ENCODE measurements around the gene ZBTB7C.

DNA sequence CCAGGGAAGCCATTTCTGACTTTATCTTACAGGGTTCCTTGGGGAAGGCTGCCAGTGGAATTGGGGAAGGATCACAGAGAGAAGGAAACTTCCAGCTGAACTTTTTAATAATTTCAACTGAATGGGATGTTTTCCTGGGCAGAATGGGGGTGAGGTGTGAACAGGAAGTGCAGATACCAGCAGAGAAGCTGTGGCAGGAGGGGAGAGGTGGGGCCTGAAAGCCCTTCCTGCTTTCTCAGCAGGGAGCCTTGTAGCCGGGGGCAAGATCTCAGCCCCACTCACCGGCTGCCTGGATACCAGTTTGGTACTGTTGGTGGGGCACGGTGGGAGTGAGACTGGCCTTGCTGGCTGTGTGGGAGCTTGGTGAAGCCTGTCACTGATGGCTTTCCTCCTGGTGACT, 170.5 kb downstream of the ZBTB7C start:
- TF ChIP-seq, protein P1, sequence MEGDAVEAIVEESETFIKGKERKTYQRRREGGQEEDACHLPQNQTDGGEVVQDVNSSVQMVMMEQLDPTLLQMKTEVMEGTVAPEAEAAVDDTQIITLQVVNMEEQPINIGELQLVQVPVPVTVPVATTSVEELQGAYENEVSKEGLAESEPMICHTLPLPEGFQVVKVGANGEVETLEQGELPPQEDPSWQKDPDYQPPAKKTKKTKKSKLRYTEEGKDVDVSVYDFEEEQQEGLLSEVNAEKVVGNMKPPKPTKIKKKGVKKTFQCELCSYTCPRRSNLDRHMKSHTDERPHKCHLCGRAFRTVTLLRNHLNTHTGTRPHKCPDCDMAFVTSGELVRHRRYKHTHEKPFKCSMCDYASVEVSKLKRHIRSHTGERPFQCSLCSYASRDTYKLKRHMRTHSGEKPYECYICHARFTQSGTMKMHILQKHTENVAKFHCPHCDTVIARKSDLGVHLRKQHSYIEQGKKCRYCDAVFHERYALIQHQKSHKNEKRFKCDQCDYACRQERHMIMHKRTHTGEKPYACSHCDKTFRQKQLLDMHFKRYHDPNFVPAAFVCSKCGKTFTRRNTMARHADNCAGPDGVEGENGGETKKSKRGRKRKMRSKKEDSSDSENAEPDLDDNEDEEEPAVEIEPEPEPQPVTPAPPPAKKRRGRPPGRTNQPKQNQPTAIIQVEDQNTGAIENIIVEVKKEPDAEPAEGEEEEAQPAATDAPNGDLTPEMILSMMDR (IDR thresholded peaks at IDR 0.05), result no peak
- no peak for TF ChIP-seq POLR2AphosphoS5 (IDR thresholded peaks at IDR 0.05)
